Tibial artery (tissue), 4 donors: Measurements from ENCODE around the gene PSMC5.

Source experiments
- DNase-seq, 2 donors: peaks; one replicate each; pipeline ENCODE4 v3.0.0-alpha.2; 2019
- H3K27ac ChIP-seq, 2 donors: fragments of 200-600 bp; sonication (generic) in 1 of 2; 1 replicate in 1 of 2; 2 replicates in 1 of 2; pipeline ENCODE4 v1.5.1; 2018 to 2019; ENCODE audit warnings: mild to moderate bottlenecking in 1 of 2
- H3K27me3 ChIP-seq, 2 donors: fragments of 200-600 bp; sonication (generic) in 1 of 2; one replicate each; pipeline versions ENCODE4 v1.5.1 to v1.6.0; 2016 to 2019
- H3K36me3 ChIP-seq, 3 donors: fragments of 200-600 bp; sonication (generic) in 2 of 3; one replicate each; pipeline ENCODE4 v1.5.1; 2016 to 2019; ENCODE audit warnings: mild to moderate bottlenecking in 2 of 3
- H3K4me1 ChIP-seq, 4 donors: fragments of 200-600 bp; sonication (generic) in 2 of 4; 1 replicate in 3 of 4; 2 replicates in 1 of 4; pipeline ENCODE4 v1.5.1; 2016 to 2019
- H3K4me3 ChIP-seq, 2 donors: fragments of 200-600 bp; sonication (generic) in 1 of 2; 1 replicate in 1 of 2; 2 replicates in 1 of 2; pipeline ENCODE4 v1.5.1; 2018 to 2019; ENCODE audit warnings: mild to moderate bottlenecking in 2 of 2
- H3K9me3 ChIP-seq, 3 donors: fragments of 200-600 bp; sonication (generic) in 1 of 3; one replicate each; pipeline ENCODE4 v1.5.1; 2016 to 2019
- CTCF ChIP-seq, 2 experiments: fragments of 200-600 bp in 1 of 2; fragments of 450-650 bp in 1 of 2; IDR thresholded peaks; one replicate each; pipeline ENCODE4 v1.5.1; 2017 to 2019; ENCODE audit warnings: antibody characterized with exemption in 2 of 2, mild to moderate bottlenecking in 1 of 2, moderate library complexity in 1 of 2
- intact Hi-C: fragments of 100-400 bp; cut with DNase I; formaldehyde crosslinking; loops from one replicate; pipeline ENCODE4 v1.15.0; 2023; ENCODE audit warnings: low total_unique reads

Gene PSMC5

GRCh38 chr17:63817736-63818385, 9.4 kb upstream of the PSMC5 start:
- Histone ChIP-seq H3K36me3 (peaks cover 95 to 100% (median 97%) of the 10 kb centered on the region in 3 donors), H3K27me3 (no peaks in the 10 kb centered on the region), H3K4me1 (no peaks in the 10 kb centered on the region), H3K9me3 (no peaks in the 10 kb centered on the region), H3K27ac (no peak overlapping the region), H3K4me3 (no peak overlapping the region)
- intact Hi-C loops: no loop called here
- no peak for DNase-seq
- no peak for TF ChIP-seq CTCF (IDR thresholded peaks at IDR 0.05)

- H3K4me1 ChIP-seq: no peaks in the 10 kb centered on the region
- TF ChIP-seq CTCF (IDR thresholded peaks at IDR 0.05): no peak
- no peaks in the 10 kb centered on the region for H3K9me3 ChIP-seq
- no peaks in the 10 kb centered on the region for H3K27me3 ChIP-seq
- no peak overlapping the region for H3K27ac ChIP-seq
- H3K36me3 ChIP-seq: peaks cover 95 to 100% (median 97%) of the 10 kb centered on the region in 3 donors
- H3K4me3 ChIP-seq: no peak overlapping the region
- DNase-seq: no peak
- intact Hi-C loops: no loop called here
Measured at GRCh38 chr17:63819131-63819530, 8.1 kb upstream of the PSMC5 start.

GRCh38 chr17:63819585-63820537, 7.4 kb upstream of the PSMC5 start:
- Histone ChIP-seq H3K4me3 (no peak overlapping the region), H3K27ac (no peak overlapping the region), H3K27me3 (no peaks in the 10 kb centered on the region), H3K4me1 (no peaks in the 10 kb centered on the region), H3K36me3 (peaks cover 96 to 100% (median 97%) of the 10 kb centered on the region in 3 donors), H3K9me3 (no peaks in the 10 kb centered on the region)
- TF ChIP-seq CTCF (IDR thresholded peaks at IDR 0.05): no peak
- intact Hi-C loops: no loop called here
- no peak for DNase-seq

GRCh38 chr17:63820963-63821561, 6.2 kb upstream of the PSMC5 start:
- H3K9me3 ChIP-seq: no peaks in the 10 kb centered on the region
- no peak for DNase-seq
- intact Hi-C loops: no loop called here
- no peak for TF ChIP-seq CTCF (IDR thresholded peaks at IDR 0.05)
- peaks cover 0 to 10% (median 4%) of the 10 kb centered on the region in 4 donors for H3K4me1 ChIP-seq
- H3K36me3 ChIP-seq: peaks cover 90 to 98% (median 90%) of the 10 kb centered on the region in 3 donors
- no peaks in the 10 kb centered on the region for H3K27me3 ChIP-seq
- no peak overlapping the region for H3K4me3 ChIP-seq
- no peak overlapping the region for H3K27ac ChIP-seq

GRCh38 chr17:63821804-63822203, 5.4 kb upstream of the PSMC5 start:
- H3K9me3 ChIP-seq: no peaks in the 10 kb centered on the region
- H3K4me1 ChIP-seq: peaks cover 0 to 15% (median 8%) of the 10 kb centered on the region in 4 donors
- H3K36me3 ChIP-seq: peaks cover 84 to 90% (median 85%) of the 10 kb centered on the region in 3 donors
- intact Hi-C loops: no loop called here
- no peak overlapping the region for H3K27ac ChIP-seq
- DNase-seq: no peak
- H3K27me3 ChIP-seq: no peaks in the 10 kb centered on the region
- no peak for TF ChIP-seq CTCF (IDR thresholded peaks at IDR 0.05)
- H3K4me3 ChIP-seq: no peak overlapping the region
